Keratinocyte (primary cell): ENCODE data around the gene PRKAG2. TPM values are rescaled to one million over a fixed set of nuclear protein-coding genes. Genes with fewer than 3 reads are reported as not detected.

ENCODE experiments used
- DNase-seq: peaks from one replicate; pipeline ENCODE4 v3.0.0-alpha.2; 2011; ENCODE audit warnings: low read depth, missing footprints, low spot score
- FAIRE-seq: peaks from 2 replicates; lab custom pipeline; 2011; peaks lifted over from hg19 to GRCh38; lab: Jason Lieb, UNC
- H2AFZ ChIP-seq: 2 replicates; pipeline ENCODE4 v1.6.0; 2012; ENCODE audit warnings: low read length, control low read depth, inconsistent platforms; ENCODE audit not compliant: control insufficient read depth
- H3K27ac ChIP-seq: 2 replicates; pipeline ENCODE4 v1.5.1; 2011; ENCODE audit warnings: low read length; ENCODE audit not compliant: control insufficient read depth, insufficient read depth
- H3K27me3 ChIP-seq: 3 replicates; pipeline ENCODE4 v1.6.0; 2011; ENCODE audit warnings: low read length; ENCODE audit not compliant: control insufficient read depth, insufficient read depth; ENCODE audit errors: extremely low read depth
- H3K36me3 ChIP-seq, 2 experiments: 2 replicates in 1 of 2; 3 replicates in 1 of 2; pipeline ENCODE4 v1.5.1; 2011; ENCODE audit warnings: low read length in 2 of 2, mild to moderate bottlenecking in 1 of 2; ENCODE audit not compliant: control insufficient read depth in 2 of 2, insufficient read depth in 2 of 2; ENCODE audit errors: extremely low read depth in 1 of 2
- H3K4me1 ChIP-seq: 3 replicates; pipeline ENCODE4 v1.5.1; 2011; ENCODE audit warnings: low read length; ENCODE audit not compliant: control insufficient read depth, insufficient read depth; ENCODE audit errors: extremely low read depth
- H3K4me2 ChIP-seq: 3 replicates; pipeline ENCODE4 v1.6.0; 2011; ENCODE audit warnings: low read depth, low read length; ENCODE audit not compliant: control insufficient read depth, insufficient read depth; ENCODE audit errors: extremely low read depth
- H3K4me3 ChIP-seq, 3 experiments: fragments of 200-600 bp in 1 of 3; sonication (generic) in 1 of 3; 2 replicates in 2 of 3; 3 replicates in 1 of 3; pipeline ENCODE4 v1.5.1; 2011 to 2016; ENCODE audit warnings: low read length in 3 of 3, mild to moderate bottlenecking in 3 of 3, control low read depth in 2 of 3, inconsistent platforms in 1 of 3, low read depth in 1 of 3, mixed read lengths in 1 of 3, mixed run types in 1 of 3, moderate library complexity in 1 of 3; ENCODE audit not compliant: control insufficient read depth in 2 of 3, insufficient read depth in 2 of 3; ENCODE audit errors: extremely low read depth in 1 of 3
- H3K79me2 ChIP-seq: 2 replicates; pipeline ENCODE4 v1.6.0; 2012; ENCODE audit warnings: low read length; ENCODE audit not compliant: control insufficient read depth, insufficient read depth
- H3K9ac ChIP-seq: 3 replicates; pipeline ENCODE4 v1.6.0; 2011; ENCODE audit warnings: low read length; ENCODE audit not compliant: control insufficient read depth, insufficient read depth; ENCODE audit errors: extremely low read depth
- H3K9me1 ChIP-seq: 3 replicates; pipeline ENCODE4 v1.6.0; 2011; ENCODE audit warnings: low read length; ENCODE audit not compliant: control insufficient read depth, insufficient read depth; ENCODE audit errors: extremely low read depth
- H3K9me3 ChIP-seq: 2 replicates; pipeline ENCODE4 v1.5.1; 2012; ENCODE audit warnings: low read depth, low read length; ENCODE audit not compliant: control insufficient read depth
- H4K20me1 ChIP-seq: 3 replicates; pipeline ENCODE4 v1.6.0; 2011; ENCODE audit warnings: low read length; ENCODE audit not compliant: control insufficient read depth, insufficient read depth; ENCODE audit errors: extremely low read depth
- CTCF ChIP-seq, 3 experiments: IDR thresholded peaks in 1 of 3; conservative IDR thresholded peaks in 1 of 3; optimal IDR thresholded peaks in 1 of 3; 2 replicates in 2 of 3; 3 replicates in 1 of 3; pipeline versions ENCODE3 to v1.5.1; 2011; ENCODE audit warnings: low read length in 3 of 3, mild to moderate bottlenecking in 3 of 3, moderate library complexity in 2 of 3, control low read depth in 1 of 3, inconsistent platforms in 1 of 3; ENCODE audit not compliant: insufficient read depth in 2 of 3; ENCODE audit errors: extremely low read depth in 1 of 3
- EZH2 ChIP-seq: IDR thresholded peaks from one replicate; pipeline ENCODE4 v1.6.1; 2012; ENCODE audit warnings: inconsistent platforms, mild to moderate bottlenecking, low read length, moderate library complexity
- dilution Hi-C: fragments of 300-500 bp; cut with MboI; formaldehyde crosslinking; loops from one replicate; pipeline ENCODE4 v1.7.0; 2020; ENCODE audit warnings: low sequenced_read_pairs; ENCODE audit not compliant: extremely low pct_ligation_motif_present
- polyA plus RNA-seq, 5 experiments: library from polyadenylated mRNA; depleted of rRNA in 3 of 5; stranded (reverse) in 3 of 5; stranded (forward) in 1 of 5; unstranded in 1 of 5; fragments of >200 nt; gene quantifications; 1 replicate in 1 of 5; 2 replicates in 3 of 5; 3 replicates in 1 of 5; pipeline versions ENCODE4 v1.2.1 to v1.2.3, GENCODE V29; 2011 to 2012; ENCODE audit warnings: missing spikeins in 2 of 5, low read depth in 1 of 5, low replicate concordance in 1 of 5

PRKAG2 gene
- polyA plus RNA-seq, 1 donor (not counting 4 experiments of a cell fraction or from before 2014, with no cell fraction given) = 39.5 TPM

GRCh38 chr7:151795168-151795811 is 81.6 kb downstream of the PRKAG2 start:
- Histone ChIP-seq H3K4me1 (peaks cover 8% of the 10 kb centered on the region), H3K36me3 (no peaks in the 10 kb centered on the region), H3K27me3 (peaks cover 3% of the 10 kb centered on the region), H3K4me3 (no peak overlapping the region), H3K79me2 (no peaks in the 10 kb centered on the region), H3K27ac (no peak overlapping the region), H3K9me3 (no peaks in the 10 kb centered on the region), H2AFZ (no peak overlapping the region), H3K4me2 (no peak overlapping the region), H3K9me1 (no peaks in the 10 kb centered on the region), H3K9ac (no peak overlapping the region), H4K20me1 (no peaks in the 10 kb centered on the region)
- DNase-seq (no peak), FAIRE-seq (no peak)
- dilution Hi-C loops = no loop called here
- TF ChIP-seq EZH2 = no peak
- no peak for TF ChIP-seq CTCF (optimal IDR thresholded peaks at IDR 0.05 in 1 of 3, IDR thresholded peaks at IDR 0.05 in 1 of 3, conservative IDR thresholded peaks at IDR 0.05 in 1 of 3; ENCODE audit: extremely low read depth in 1 of 3, insufficient read depth in 2 of 3, low read length in 3 of 3)

- no peaks in the 10 kb centered on the region for H3K9me3 ChIP-seq
- no peak overlapping the region for H3K9ac ChIP-seq
- H2AFZ ChIP-seq = no peak overlapping the region
- H4K20me1 ChIP-seq = no peaks in the 10 kb centered on the region
- H3K27ac ChIP-seq = no peak overlapping the region
- TF ChIP-seq EZH2 (no peak), CTCF (optimal IDR thresholded peaks at IDR 0.05 in 1 of 3, IDR thresholded peaks at IDR 0.05 in 1 of 3, conservative IDR thresholded peaks at IDR 0.05 in 1 of 3; ENCODE audit: extremely low read depth in 1 of 3, insufficient read depth in 2 of 3, low read length in 3 of 3) (no peak)
- no peaks in the 10 kb centered on the region for H3K36me3 ChIP-seq
- peaks cover 8% of the 10 kb centered on the region for H3K4me1 ChIP-seq
- FAIRE-seq (no peak), DNase-seq (no peak)
- no peak overlapping the region for H3K4me2 ChIP-seq
- dilution Hi-C loops = no loop called here
- no peaks in the 10 kb centered on the region for H3K9me1 ChIP-seq
- H3K27me3 ChIP-seq = peaks cover 3% of the 10 kb centered on the region
- H3K4me3 ChIP-seq = no peak overlapping the region
- H3K79me2 ChIP-seq = no peaks in the 10 kb centered on the region
Observed at GRCh38 chr7:151794508-151795167, 82.3 kb downstream of the PRKAG2 start.
